Measurements from ENCODE around the gene SLAMF6.

SLAMF6 gene

DNA sequence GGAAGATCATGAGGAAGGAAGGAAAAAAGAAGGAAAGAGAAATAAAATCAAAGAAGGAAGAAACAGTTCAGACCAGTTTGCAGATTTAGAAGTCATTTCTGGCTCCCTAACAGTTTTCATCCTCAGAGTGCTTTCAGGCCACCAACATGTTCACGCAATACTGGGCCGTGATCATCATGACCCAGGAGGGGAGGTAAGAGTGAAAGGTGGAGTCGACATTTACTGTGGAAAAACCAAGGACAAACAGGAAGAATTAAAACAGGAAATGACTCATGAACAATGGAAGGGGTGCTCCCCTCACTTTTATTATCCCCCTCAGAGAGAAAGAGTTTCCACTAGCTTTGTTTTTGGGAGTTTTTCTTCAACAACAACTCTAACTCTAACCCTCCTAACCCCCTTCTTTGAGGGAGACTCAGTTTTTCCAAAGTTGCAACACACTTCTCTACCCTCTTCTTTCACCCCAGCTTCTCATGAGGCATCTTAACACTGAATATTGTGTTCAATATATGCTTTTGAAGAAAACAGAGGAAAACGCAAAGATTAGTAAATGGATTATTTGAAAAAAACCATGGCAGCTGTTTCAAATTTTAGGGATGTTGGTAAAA, 62.3 kb downstream of the SLAMF6 start:
- no peaks in the 10 kb centered on the region for H3K9me3 ChIP-seq (ENCODE audit: control insufficient read depth, insufficient read depth, low read length)
- peaks cover 77% of the 10 kb centered on the region for H3K4me1 ChIP-seq (ENCODE audit: control insufficient read depth, low read length)
- H3K4me2 ChIP-seq (ENCODE audit: low read length) = peak overlapping the region; percentile 66
- peaks cover 16% of the 10 kb centered on the region; the same call in 1 of the 2 replicates for H3F3A ChIP-seq (ENCODE audit: control insufficient read depth, insufficient read depth)
- no peaks in the 10 kb centered on the region for H3K27me3 ChIP-seq (ENCODE audit: control insufficient read depth, low read length)
- H3K36me3 ChIP-seq (ENCODE audit: control insufficient read depth, low read length) = no peaks in the 10 kb centered on the region; the same call in 1 of the 2 replicates
- peak overlapping the region; percentile 57 for H3K27ac ChIP-seq (ENCODE audit: low read depth, low read length)
- no peaks in the 10 kb centered on the region for H4K20me1 ChIP-seq (ENCODE audit: control insufficient read depth, insufficient read depth, low read depth, low read length)
- no peak for TF ChIP-seq EZH2phosphoT487 (IDR thresholded peaks at IDR 0.05; ENCODE audit: borderline replicate concordance, low read length)
- no peak for TF ChIP-seq CTCF (IDR thresholded peaks at IDR 0.05; ENCODE audit: low read depth, low read length, poor library complexity, severe bottlenecking)
- H3K9me2 ChIP-seq (replicated peaks; ENCODE audit: control insufficient read depth, low read length) = no peaks in the 10 kb centered on the region
- no peaks in the 10 kb centered on the region for H3K79me2 ChIP-seq (ENCODE audit: control insufficient read depth, low read length)
- H3K4me3 ChIP-seq (ENCODE audit: low read length) = peak overlapping the region; percentile 49

DNA sequence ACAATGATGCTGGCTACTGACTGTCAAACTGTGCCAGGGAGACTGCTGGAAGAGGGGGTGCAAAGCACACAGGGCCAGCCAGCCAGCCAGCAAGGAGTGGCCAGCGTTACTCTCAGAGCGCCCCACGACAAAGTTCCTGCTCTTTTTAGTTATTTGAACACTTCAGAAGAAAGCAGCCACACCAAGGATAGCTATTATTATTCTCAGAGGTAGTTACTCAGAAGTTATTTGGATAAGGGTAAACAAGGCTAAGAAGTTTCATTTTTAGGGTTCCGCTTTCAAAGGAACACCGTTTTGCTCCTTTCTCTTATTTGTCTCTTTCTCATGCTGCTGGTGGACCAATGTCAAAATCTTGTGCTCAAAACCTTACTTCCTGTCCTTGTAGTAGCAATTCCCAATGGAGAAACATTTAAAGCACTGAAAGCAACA, 62.8 kb downstream of the SLAMF6 start:
- peak overlapping the region; percentile 66 for H3K4me2 ChIP-seq (ENCODE audit: low read length)
- no peak for TF ChIP-seq CTCF (IDR thresholded peaks at IDR 0.05; ENCODE audit: low read depth, low read length, poor library complexity, severe bottlenecking)
- TF ChIP-seq EZH2phosphoT487 (IDR thresholded peaks at IDR 0.05; ENCODE audit: borderline replicate concordance, low read length) = no peak
- H3K9me2 ChIP-seq (replicated peaks; ENCODE audit: control insufficient read depth, low read length) = no peaks in the 10 kb centered on the region
- no peaks in the 10 kb centered on the region for H3K9me3 ChIP-seq (ENCODE audit: control insufficient read depth, insufficient read depth, low read length)
- H4K20me1 ChIP-seq (ENCODE audit: control insufficient read depth, insufficient read depth, low read depth, low read length) = no peaks in the 10 kb centered on the region
- H3K27ac ChIP-seq (ENCODE audit: low read depth, low read length) = peak overlapping the region; percentile 57
- H3K4me1 ChIP-seq (ENCODE audit: control insufficient read depth, low read length) = peaks cover 71% of the 10 kb centered on the region
- H3K79me2 ChIP-seq (ENCODE audit: control insufficient read depth, low read length) = no peaks in the 10 kb centered on the region
- no peaks in the 10 kb centered on the region; the same call in 1 of the 2 replicates for H3K36me3 ChIP-seq (ENCODE audit: control insufficient read depth, low read length)
- H3F3A ChIP-seq (ENCODE audit: control insufficient read depth, insufficient read depth) = peaks cover 14% of the 10 kb centered on the region; the same call in 1 of the 2 replicates
- H3K4me3 ChIP-seq (ENCODE audit: low read length) = peak overlapping the region; percentile 49
- no peaks in the 10 kb centered on the region for H3K27me3 ChIP-seq (ENCODE audit: control insufficient read depth, low read length)

DNA sequence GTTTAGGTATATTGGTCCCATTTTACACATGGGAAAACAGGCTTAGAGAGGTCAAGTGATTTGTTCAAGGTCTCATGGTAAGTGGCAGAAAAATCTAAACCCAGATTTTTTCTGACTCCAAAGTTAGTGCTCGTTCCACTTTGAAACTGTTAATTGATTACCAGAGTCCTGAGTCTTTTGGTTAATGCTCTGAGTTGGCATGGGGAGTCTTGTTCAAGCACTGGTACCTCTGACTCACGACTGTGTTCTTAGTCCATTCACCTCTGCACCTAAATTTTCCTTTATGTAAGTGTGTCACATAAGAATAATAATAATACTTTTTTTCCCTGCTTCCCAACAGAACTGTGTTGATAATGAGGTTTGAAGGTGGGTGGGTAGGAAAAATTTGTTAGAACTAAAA, 63.4 kb downstream of the SLAMF6 start:
- peak overlapping the region; percentile 66 for H3K4me2 ChIP-seq (ENCODE audit: low read length)
- H3K4me3 ChIP-seq (ENCODE audit: low read length) = peak overlapping the region; percentile 49; the same call in 1 of the 2 replicates
- H3K9me3 ChIP-seq (ENCODE audit: control insufficient read depth, insufficient read depth, low read length) = no peaks in the 10 kb centered on the region
- H3K9me2 ChIP-seq (replicated peaks; ENCODE audit: control insufficient read depth, low read length) = no peaks in the 10 kb centered on the region
- TF ChIP-seq CTCF (IDR thresholded peaks at IDR 0.05; ENCODE audit: low read depth, low read length, poor library complexity, severe bottlenecking) = no peak
- TF ChIP-seq EZH2phosphoT487 (IDR thresholded peaks at IDR 0.05; ENCODE audit: borderline replicate concordance, low read length) = no peak
- peaks cover 14% of the 10 kb centered on the region; the same call in 1 of the 2 replicates for H3F3A ChIP-seq (ENCODE audit: control insufficient read depth, insufficient read depth)
- H3K4me1 ChIP-seq (ENCODE audit: control insufficient read depth, low read length) = peaks cover 71% of the 10 kb centered on the region
- peak overlapping the region; percentile 57; the same call in 1 of the 2 replicates for H3K27ac ChIP-seq (ENCODE audit: low read depth, low read length)
- no peaks in the 10 kb centered on the region for H3K79me2 ChIP-seq (ENCODE audit: control insufficient read depth, low read length)
- H3K27me3 ChIP-seq (ENCODE audit: control insufficient read depth, low read length) = no peaks in the 10 kb centered on the region
- H3K36me3 ChIP-seq (ENCODE audit: control insufficient read depth, low read length) = no peaks in the 10 kb centered on the region; the same call in 1 of the 2 replicates
- H4K20me1 ChIP-seq (ENCODE audit: control insufficient read depth, insufficient read depth, low read depth, low read length) = no peaks in the 10 kb centered on the region
